ENCODE results near the gene SLC2A13. TPM values are rescaled to one million over a fixed set of nuclear protein-coding genes. Genes with fewer than 3 reads are reported as not detected.

The SLC2A13 gene
- total RNA-seq, 1 donor from 2014 or later: 5.2 TPM

GRCh38 chr12:40101747-40102146 is 4.1 kb downstream of the SLC2A13 start:
- Mint-ChIP-seq H3K4me1 (ENCODE audit: low read depth, unreplicated experiment) (peaks cover 6% of the 10 kb centered on the region), H3K9me3 (ENCODE audit: unreplicated experiment) (peaks cover 11% of the 10 kb centered on the region), H3K27ac (ENCODE audit: unreplicated experiment) (no peak overlapping the region), H3K4me3 (ENCODE audit: unreplicated experiment) (no peak overlapping the region), H3K27me3 (ENCODE audit: unreplicated experiment) (peaks cover 4% of the 10 kb centered on the region), H3K36me3 (ENCODE audit: unreplicated experiment) (no peaks in the 10 kb centered on the region)
- no peak for DNase-seq
- TF ChIP-seq, protein P1, sequence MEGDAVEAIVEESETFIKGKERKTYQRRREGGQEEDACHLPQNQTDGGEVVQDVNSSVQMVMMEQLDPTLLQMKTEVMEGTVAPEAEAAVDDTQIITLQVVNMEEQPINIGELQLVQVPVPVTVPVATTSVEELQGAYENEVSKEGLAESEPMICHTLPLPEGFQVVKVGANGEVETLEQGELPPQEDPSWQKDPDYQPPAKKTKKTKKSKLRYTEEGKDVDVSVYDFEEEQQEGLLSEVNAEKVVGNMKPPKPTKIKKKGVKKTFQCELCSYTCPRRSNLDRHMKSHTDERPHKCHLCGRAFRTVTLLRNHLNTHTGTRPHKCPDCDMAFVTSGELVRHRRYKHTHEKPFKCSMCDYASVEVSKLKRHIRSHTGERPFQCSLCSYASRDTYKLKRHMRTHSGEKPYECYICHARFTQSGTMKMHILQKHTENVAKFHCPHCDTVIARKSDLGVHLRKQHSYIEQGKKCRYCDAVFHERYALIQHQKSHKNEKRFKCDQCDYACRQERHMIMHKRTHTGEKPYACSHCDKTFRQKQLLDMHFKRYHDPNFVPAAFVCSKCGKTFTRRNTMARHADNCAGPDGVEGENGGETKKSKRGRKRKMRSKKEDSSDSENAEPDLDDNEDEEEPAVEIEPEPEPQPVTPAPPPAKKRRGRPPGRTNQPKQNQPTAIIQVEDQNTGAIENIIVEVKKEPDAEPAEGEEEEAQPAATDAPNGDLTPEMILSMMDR (IDR thresholded peaks at IDR 0.05; ENCODE audit: partially characterized antibody, unreplicated experiment): no peak

DNA sequence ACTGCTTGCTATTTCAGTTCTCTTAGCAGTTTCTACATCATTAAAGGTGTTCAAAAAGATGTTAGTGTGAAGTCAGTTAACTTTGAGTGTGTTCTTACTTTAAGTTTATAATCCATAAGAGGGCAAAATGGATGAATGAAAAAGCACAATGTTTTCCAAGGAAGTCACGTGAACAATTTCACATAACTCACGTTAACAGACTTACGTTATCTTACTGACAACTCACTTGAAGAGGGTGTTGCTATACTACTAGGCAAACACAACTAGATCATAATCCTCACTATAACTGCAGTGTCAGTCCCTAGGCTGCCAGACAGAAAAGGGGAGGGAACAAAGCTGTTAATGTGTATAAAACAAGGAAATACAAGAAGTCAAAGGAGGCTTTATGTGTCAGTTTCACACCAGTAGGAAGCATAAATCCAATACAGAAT is 6.4 kb downstream of the SLC2A13 start:
- H3K36me3 Mint-ChIP-seq (ENCODE audit: unreplicated experiment): no peaks in the 10 kb centered on the region
- no peak for DNase-seq
- peaks cover 1% of the 10 kb centered on the region for H3K9me3 Mint-ChIP-seq (ENCODE audit: unreplicated experiment)
- peaks cover under 1% of the 10 kb centered on the region for H3K27me3 Mint-ChIP-seq (ENCODE audit: unreplicated experiment)
- TF ChIP-seq, protein P1 (IDR thresholded peaks at IDR 0.05; ENCODE audit: partially characterized antibody, unreplicated experiment): no peak
- H3K4me1 Mint-ChIP-seq (ENCODE audit: low read depth, unreplicated experiment): peaks cover 3% of the 10 kb centered on the region
- H3K4me3 Mint-ChIP-seq (ENCODE audit: unreplicated experiment): no peak overlapping the region
- H3K27ac Mint-ChIP-seq (ENCODE audit: unreplicated experiment): no peak overlapping the region

GRCh38 chr12:40098406-40099145 is 7.3 kb downstream of the SLC2A13 start:
- DNase-seq: no peak
- H3K27me3 Mint-ChIP-seq (ENCODE audit: unreplicated experiment): no peaks in the 10 kb centered on the region
- no peaks in the 10 kb centered on the region for H3K9me3 Mint-ChIP-seq (ENCODE audit: unreplicated experiment)
- no peak overlapping the region for H3K27ac Mint-ChIP-seq (ENCODE audit: unreplicated experiment)
- TF ChIP-seq, protein P1 (IDR thresholded peaks at IDR 0.05; ENCODE audit: partially characterized antibody, unreplicated experiment): no peak
- H3K4me3 Mint-ChIP-seq (ENCODE audit: unreplicated experiment): no peak overlapping the region
- no peaks in the 10 kb centered on the region for H3K36me3 Mint-ChIP-seq (ENCODE audit: unreplicated experiment)
- peaks cover 3% of the 10 kb centered on the region for H3K4me1 Mint-ChIP-seq (ENCODE audit: low read depth, unreplicated experiment)

GRCh38 chr12:40093512-40093911 is 12.4 kb downstream of the SLC2A13 start:
- TF ChIP-seq, protein P1 (IDR thresholded peaks at IDR 0.05; ENCODE audit: partially characterized antibody, unreplicated experiment): no peak
- no peaks in the 10 kb centered on the region for H3K4me1 Mint-ChIP-seq (ENCODE audit: low read depth, unreplicated experiment)
- DNase-seq: no peak
- no peak overlapping the region for H3K4me3 Mint-ChIP-seq (ENCODE audit: unreplicated experiment)
- H3K27me3 Mint-ChIP-seq (ENCODE audit: unreplicated experiment): no peaks in the 10 kb centered on the region
- H3K9me3 Mint-ChIP-seq (ENCODE audit: unreplicated experiment): no peaks in the 10 kb centered on the region
- no peak overlapping the region for H3K27ac Mint-ChIP-seq (ENCODE audit: unreplicated experiment)
- no peaks in the 10 kb centered on the region for H3K36me3 Mint-ChIP-seq (ENCODE audit: unreplicated experiment)

DNA sequence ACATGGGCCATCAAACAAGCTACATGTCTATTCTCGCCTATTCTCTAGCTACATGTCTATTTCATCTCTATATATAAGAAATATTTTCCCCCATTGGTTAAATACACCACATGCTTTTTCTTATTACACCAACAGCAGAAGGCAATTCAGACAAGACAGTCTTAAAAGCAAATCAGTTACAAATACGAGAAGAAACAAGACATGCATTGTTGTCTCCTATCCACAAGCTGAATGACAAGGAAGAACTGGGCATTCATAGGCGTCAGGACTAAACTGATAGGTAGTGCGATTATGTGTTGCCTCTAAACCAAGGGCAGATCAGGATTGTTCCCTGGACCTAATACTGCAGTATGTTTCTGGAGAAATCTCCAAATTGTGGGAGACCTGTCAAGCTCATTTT is 19.4 kb downstream of the SLC2A13 start:
- Mint-ChIP-seq H3K36me3 (ENCODE audit: unreplicated experiment) (no peaks in the 10 kb centered on the region), H3K4me1 (ENCODE audit: low read depth, unreplicated experiment) (no peaks in the 10 kb centered on the region), H3K27me3 (ENCODE audit: unreplicated experiment) (no peaks in the 10 kb centered on the region), H3K27ac (ENCODE audit: unreplicated experiment) (no peak overlapping the region), H3K4me3 (ENCODE audit: unreplicated experiment) (no peak overlapping the region), H3K9me3 (ENCODE audit: unreplicated experiment) (no peaks in the 10 kb centered on the region)
- TF ChIP-seq, protein P1 (IDR thresholded peaks at IDR 0.05; ENCODE audit: partially characterized antibody, unreplicated experiment): no peak
- no peak for DNase-seq

Data from glutamatergic neuron (in vitro differentiated cells).